ENCODE data around the gene CD58.
"Not testable (repeated sequence)": the region's sequence is repeated elsewhere in the genome, so short reads cannot be mapped to it uniquely, and the experiment has no call there.

The CD58 gene, protein sequence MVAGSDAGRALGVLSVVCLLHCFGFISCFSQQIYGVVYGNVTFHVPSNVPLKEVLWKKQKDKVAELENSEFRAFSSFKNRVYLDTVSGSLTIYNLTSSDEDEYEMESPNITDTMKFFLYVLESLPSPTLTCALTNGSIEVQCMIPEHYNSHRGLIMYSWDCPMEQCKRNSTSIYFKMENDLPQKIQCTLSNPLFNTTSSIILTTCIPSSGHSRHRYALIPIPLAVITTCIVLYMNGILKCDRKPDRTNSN

GRCh38 chr1:116570358-116571214, at the start of gene CD58:
Gene CD58, minus strand, starts transcription at chr1:116571026. Its CDS starts 54 bp downstream, at chr1:116570972.
- H3K4me3 Mint-ChIP-seq = peak within 1 kb of the TSS; percentile 86 to 88
- H3K27me3 Mint-ChIP-seq = peaks cover 20% of the 10 kb centered on the region
- peaks cover 64% of the 10 kb centered on the region for H3K4me1 Mint-ChIP-seq
- H3K9me3 Mint-ChIP-seq = no peaks in the 10 kb centered on the region
- ATAC-seq (peak; percentile 91), DNase-seq (peak; percentile 81 to 89)
- peak within 1 kb of the TSS; percentile 82 to 90 for H3K27ac Mint-ChIP-seq

DNA sequence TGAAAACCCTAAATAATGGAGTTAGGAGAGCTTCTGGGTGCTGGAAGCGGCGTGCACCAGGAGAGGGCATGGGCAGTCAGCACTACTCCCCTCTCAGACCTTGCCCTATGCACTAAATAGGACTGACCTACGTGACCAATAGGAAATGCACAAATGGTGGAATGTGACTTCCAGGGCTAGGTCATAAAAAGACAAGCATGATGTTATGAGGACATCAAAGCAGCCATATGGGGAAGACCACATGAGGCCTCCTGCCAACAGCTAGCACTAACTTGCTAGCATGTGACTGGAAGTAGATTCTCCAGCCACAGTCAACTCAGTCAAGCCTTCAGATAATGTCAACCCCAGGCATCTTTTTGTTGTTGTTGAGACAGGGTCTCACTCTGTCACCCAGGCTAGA, 49.6 kb upstream of the CD58 start:
- ATAC-seq, DNase-seq, H3K27ac Mint-ChIP-seq, H3K4me3 Mint-ChIP-seq, H3K9me3 Mint-ChIP-seq, H3K4me1 Mint-ChIP-seq: not testable (repeated sequence)
- H3K27me3 Mint-ChIP-seq = peaks cover 22% of the 10 kb centered on the region

DNA sequence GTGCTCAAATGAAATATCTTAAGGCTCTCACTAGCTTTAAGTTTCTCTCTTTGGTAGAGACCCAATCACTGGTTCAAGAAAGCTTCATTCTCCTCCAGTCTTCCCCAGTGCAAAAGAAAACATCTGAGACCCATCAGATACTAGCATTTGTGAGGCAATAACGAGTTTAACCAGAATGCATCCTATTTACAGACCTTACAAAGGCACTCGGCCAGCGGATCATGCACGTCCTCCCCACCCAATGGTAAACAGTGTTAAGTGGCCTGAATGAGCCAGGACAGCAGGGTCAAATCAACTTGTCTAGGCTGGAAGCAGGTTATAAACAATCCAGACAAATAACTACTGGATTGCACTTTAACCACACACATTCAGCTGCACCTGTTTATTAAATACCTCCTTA, 48.3 kb upstream of the CD58 start:
- H3K4me3 Mint-ChIP-seq, H3K4me1 Mint-ChIP-seq: not testable (repeated sequence)

DNA sequence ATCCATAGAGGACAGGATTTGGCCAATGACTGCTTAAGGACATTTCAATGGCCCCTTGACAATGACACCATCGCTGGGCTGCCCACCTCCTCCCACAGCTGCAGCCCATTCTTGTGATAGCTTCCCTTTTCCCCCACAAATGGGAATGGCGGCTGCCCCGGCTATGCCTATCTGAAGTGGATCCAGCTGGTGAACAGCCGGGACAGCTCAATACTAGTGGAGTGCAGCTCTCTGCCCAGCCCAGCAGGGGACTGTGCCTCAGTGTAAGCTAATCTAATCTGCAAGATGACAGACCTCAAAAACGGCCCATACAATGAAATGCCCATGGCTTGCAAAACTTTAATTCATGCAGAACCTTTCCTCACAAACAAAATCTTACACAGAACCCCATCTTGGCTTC, 47.0 kb upstream of the CD58 start:
- H3K4me1 Mint-ChIP-seq, H3K9me3 Mint-ChIP-seq, DNase-seq, ATAC-seq, H3K27ac Mint-ChIP-seq, H3K4me3 Mint-ChIP-seq: not testable (repeated sequence)
- peaks cover 22% of the 10 kb centered on the region for H3K27me3 Mint-ChIP-seq

More for the DNA sequence above, 48.3 kb upstream of the CD58 start:
- not testable (repeated sequence) for DNase-seq, H3K9me3 Mint-ChIP-seq, ATAC-seq, H3K27ac Mint-ChIP-seq
- H3K27me3 Mint-ChIP-seq = peaks cover 22% of the 10 kb centered on the region

DNA sequence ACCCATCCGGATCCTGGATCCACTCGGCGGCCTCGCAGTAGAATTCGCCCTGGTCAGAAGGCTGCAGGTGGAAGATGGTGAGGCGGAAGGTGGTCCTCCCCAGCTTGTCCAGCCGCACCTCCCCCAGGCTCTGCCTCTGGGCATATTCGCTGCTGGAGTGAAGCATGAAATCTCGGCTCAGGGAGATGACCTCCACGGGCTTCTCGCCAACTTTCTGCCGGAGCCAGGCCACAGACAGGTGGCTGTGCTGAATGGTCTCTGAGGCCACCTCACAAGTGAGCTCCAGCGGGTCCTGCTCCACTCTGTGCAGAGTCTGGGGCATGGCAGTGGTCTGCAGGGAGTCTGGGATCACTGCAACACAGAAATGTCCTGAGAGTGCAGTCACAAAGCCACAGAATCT, 43.0 kb upstream of the CD58 start:
- not testable (repeated sequence) for H3K4me3 Mint-ChIP-seq, DNase-seq, ATAC-seq, H3K27ac Mint-ChIP-seq, H3K9me3 Mint-ChIP-seq
- H3K4me1 Mint-ChIP-seq = peaks cover 10% of the 10 kb centered on the region
- peaks cover 23% of the 10 kb centered on the region for H3K27me3 Mint-ChIP-seq

- DNase-seq, H3K9me3 Mint-ChIP-seq, H3K4me3 Mint-ChIP-seq: not testable (repeated sequence)
- H3K4me1 Mint-ChIP-seq = peaks cover 26% of the 10 kb centered on the region
- H3K27me3 Mint-ChIP-seq = peaks cover 16% of the 10 kb centered on the region
- peak; percentile 10 for ATAC-seq
- H3K27ac Mint-ChIP-seq = peak overlapping the region in 1 of 2 donors; percentile 20
Observed at GRCh38 chr1:116609801-116610371, 39.1 kb upstream of the CD58 start.

- not testable (repeated sequence) for H3K9me3 Mint-ChIP-seq, H3K4me3 Mint-ChIP-seq
Observed at GRCh38 chr1:116608841-116609240, 38.0 kb upstream of the CD58 start.

DNA sequence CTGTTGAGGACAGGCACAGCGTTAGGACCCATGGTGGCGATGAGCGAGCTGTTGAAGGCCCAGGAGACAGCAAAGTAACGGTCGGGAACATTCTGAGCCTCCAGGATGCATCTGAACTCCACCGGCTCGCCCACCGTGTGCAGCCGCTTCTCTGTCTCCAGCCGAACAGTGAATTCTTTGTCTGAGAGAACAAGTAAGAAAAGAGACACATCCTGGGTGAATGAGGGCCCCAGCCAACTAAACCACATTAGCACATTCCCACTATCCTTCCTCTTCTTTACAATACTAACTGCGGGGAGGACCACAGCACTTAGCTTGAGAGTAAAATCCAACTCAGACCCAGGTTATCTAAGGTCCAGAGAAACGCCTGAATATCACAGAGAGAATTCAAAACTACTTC, 37.3 kb upstream of the CD58 start:
- not testable (repeated sequence) for H3K9me3 Mint-ChIP-seq, H3K4me3 Mint-ChIP-seq, ATAC-seq, H3K27ac Mint-ChIP-seq, DNase-seq
- H3K4me1 Mint-ChIP-seq = peaks cover 26% of the 10 kb centered on the region
- H3K27me3 Mint-ChIP-seq = peaks cover 24% of the 10 kb centered on the region

More at GRCh38 chr1:116608841-116609240, 38.0 kb upstream of the CD58 start:
- H3K27me3 Mint-ChIP-seq = peaks cover 17% of the 10 kb centered on the region
- ATAC-seq = peak; percentile 41
- peaks cover 26% of the 10 kb centered on the region for H3K4me1 Mint-ChIP-seq
- peak overlapping the region in 1 of 2 donors; percentile 8 for H3K27ac Mint-ChIP-seq
- DNase-seq = not testable (repeated sequence)

DNA sequence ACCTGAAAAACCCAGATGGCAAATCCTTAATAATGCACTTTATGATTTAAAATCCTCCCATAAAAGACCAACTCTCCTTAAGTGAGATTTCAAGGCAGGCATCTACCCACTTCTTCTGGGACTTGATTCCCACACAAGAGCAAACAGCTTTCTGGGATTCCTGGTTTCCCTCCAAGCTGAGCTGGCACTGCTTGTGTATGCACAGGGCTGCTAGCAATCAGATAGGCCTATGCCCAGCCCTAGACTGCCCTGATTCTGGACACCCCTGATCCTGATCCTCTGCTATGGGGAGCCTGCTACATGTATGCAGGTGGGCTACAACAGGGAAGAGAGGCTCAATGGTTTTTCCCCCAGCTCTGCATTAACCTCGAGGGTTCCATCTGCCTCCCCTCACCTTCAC, 36.6 kb upstream of the CD58 start:
- not testable (repeated sequence) for H3K9me3 Mint-ChIP-seq, H3K4me3 Mint-ChIP-seq, DNase-seq, H3K27ac Mint-ChIP-seq, ATAC-seq
- Mint-ChIP-seq H3K4me1 (peaks cover 26% of the 10 kb centered on the region), H3K27me3 (peaks cover 25% of the 10 kb centered on the region)

DNA sequence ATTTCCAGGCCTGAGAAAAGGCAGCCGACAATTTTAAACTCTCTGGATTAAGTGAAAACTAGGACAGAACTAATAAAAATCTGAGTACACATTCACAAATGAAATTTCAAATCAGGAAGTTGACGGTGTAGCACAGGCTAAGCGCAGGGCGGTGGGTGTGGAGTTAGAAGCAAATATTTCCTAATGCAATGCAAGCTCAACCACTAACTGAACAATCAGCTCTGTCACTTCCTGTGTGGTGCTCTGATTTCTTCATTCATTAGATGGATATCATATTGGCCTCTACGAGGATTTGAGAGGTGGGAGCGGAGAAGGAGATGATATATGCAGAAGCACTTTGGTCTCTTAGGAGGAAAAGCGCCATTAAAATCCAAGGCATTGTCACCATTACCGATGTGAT, 35.2 kb upstream of the CD58 start:
- H3K9me3 Mint-ChIP-seq, H3K27ac Mint-ChIP-seq, DNase-seq, H3K4me3 Mint-ChIP-seq: not testable (repeated sequence)
- Mint-ChIP-seq H3K27me3 (peaks cover 18% of the 10 kb centered on the region), H3K4me1 (peaks cover 26% of the 10 kb centered on the region)
- ATAC-seq = peak; percentile 70

DNA sequence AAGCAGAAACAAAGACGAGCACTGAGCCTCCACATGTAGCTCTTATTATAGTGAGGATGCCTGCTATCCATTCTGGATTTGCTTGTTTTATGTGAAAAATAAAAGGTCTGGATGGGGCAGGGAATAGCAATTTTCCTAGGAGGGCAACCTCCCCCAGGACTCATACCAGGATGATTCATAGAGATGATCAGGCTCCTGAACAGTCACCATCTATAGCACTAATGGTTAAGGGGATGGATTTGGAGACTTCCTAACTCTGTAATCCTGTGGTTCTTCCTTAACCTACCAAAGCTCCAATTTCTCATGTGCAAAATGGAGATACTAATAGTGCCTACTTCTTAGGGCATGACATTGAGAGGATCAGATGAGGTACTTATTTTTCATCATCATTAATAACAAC, 34.5 kb upstream of the CD58 start:
- Mint-ChIP-seq H3K4me3 (no peak overlapping the region), H3K27me3 (peaks cover 10% of the 10 kb centered on the region), H3K4me1 (peaks cover 26% of the 10 kb centered on the region), H3K27ac (no peak overlapping the region), H3K9me3 (no peaks in the 10 kb centered on the region)
- DNase-seq = no peak
- ATAC-seq = no peak

DNA sequence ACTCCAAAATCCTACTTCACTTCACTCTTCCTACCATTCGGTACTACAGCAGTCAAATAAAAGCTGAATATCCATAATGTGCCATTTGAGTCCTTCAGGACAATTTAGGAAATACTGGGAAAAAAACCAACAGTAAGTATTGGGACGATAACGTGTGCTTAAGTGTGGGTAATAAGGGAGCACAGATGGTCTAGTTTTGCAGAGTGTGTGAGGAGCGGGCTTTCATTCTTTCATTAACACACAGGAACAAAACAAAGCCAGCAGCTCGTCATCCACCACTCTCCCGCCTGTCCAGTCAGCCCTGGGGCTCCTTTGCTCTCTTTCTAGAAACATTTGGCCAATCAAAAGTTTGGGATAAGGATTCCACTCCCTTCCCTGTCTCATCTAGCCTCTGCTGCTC, 33.6 kb upstream of the CD58 start:
- not testable (repeated sequence) for H3K27me3 Mint-ChIP-seq, DNase-seq, H3K27ac Mint-ChIP-seq, H3K4me3 Mint-ChIP-seq, ATAC-seq, H3K9me3 Mint-ChIP-seq
- H3K4me1 Mint-ChIP-seq = peaks cover 17% of the 10 kb centered on the region

GRCh38 chr1:116603646-116604045, 32.8 kb upstream of the CD58 start:
- H3K27me3 Mint-ChIP-seq, H3K9me3 Mint-ChIP-seq, H3K27ac Mint-ChIP-seq, H3K4me3 Mint-ChIP-seq, DNase-seq, ATAC-seq: not testable (repeated sequence)
- H3K4me1 Mint-ChIP-seq = peaks cover 14% of the 10 kb centered on the region

GRCh38 chr1:116599369-116599768, 28.5 kb upstream of the CD58 start:
- ATAC-seq, H3K4me3 Mint-ChIP-seq, H3K9me3 Mint-ChIP-seq, H3K27ac Mint-ChIP-seq, DNase-seq: not testable (repeated sequence)
- peaks cover 39% of the 10 kb centered on the region for H3K27me3 Mint-ChIP-seq
- peaks cover 11% of the 10 kb centered on the region for H3K4me1 Mint-ChIP-seq

DNA sequence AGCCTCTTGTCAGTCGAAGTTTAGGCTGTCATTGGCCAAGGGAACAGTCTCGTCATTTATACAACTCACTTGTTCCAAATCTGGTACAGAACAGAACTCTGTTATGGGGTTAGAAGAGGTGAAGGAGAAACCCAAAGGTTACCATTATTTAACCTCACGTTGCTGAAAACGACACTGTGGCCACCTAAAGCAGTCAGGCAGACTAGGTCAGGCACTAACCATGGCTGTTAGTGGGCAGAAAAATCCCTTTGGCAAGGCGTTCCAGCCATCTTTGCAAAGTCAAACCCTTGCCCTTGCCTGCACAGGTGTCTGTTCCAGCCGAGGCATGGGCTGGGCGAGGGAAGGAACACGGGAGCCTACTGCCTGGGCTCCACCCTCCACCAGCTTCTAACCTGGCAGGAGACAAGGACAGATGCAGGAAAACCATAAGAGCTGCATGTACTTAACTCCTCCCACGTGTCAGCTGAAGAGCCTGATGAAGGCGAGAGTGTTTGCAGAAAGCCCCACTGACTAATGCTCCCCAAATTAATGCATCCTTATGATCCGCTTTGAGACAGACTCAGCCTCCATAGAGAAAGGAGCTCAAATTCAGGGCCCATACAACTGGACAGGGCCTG, 27.7 kb upstream of the CD58 start:
- not testable (repeated sequence) for H3K9me3 Mint-ChIP-seq, H3K4me3 Mint-ChIP-seq, ATAC-seq, DNase-seq, H3K27ac Mint-ChIP-seq
- Mint-ChIP-seq H3K27me3 (peaks cover 34% of the 10 kb centered on the region), H3K4me1 (peaks cover 11% of the 10 kb centered on the region)
